ENCODE results near the gene MAGEB16. TPM values are rescaled to one million over a fixed set of nuclear protein-coding genes. Genes with fewer than 3 reads are reported as not detected.

The MAGEB16 gene
- total RNA-seq, 4 donors from 2014 or later: not detected

GRCh38 chrX:35809781-35810180, 11.6 kb downstream of the MAGEB16 start:
- no peaks in the 10 kb centered on the region for H3K4me1 ChIP-seq
- H3K9me3 ChIP-seq: no peaks in the 10 kb centered on the region
- intact Hi-C loops (cut with DNase I): no loop called here
- DNase-seq: no peak
- no peak overlapping the region for H3K4me3 ChIP-seq
- no peak overlapping the region for H3K27ac ChIP-seq
- WGBS, 2 donors: 53 to 62% methylated on average over 3 to 4 of the region's 4 CpGs
- no peaks in the 10 kb centered on the region for H3K36me3 ChIP-seq
- no peaks in the 10 kb centered on the region for H3K27me3 ChIP-seq
- TF ChIP-seq POLR2A (IDR thresholded peaks at IDR 0.05): no peak
- TF ChIP-seq, protein P1, sequence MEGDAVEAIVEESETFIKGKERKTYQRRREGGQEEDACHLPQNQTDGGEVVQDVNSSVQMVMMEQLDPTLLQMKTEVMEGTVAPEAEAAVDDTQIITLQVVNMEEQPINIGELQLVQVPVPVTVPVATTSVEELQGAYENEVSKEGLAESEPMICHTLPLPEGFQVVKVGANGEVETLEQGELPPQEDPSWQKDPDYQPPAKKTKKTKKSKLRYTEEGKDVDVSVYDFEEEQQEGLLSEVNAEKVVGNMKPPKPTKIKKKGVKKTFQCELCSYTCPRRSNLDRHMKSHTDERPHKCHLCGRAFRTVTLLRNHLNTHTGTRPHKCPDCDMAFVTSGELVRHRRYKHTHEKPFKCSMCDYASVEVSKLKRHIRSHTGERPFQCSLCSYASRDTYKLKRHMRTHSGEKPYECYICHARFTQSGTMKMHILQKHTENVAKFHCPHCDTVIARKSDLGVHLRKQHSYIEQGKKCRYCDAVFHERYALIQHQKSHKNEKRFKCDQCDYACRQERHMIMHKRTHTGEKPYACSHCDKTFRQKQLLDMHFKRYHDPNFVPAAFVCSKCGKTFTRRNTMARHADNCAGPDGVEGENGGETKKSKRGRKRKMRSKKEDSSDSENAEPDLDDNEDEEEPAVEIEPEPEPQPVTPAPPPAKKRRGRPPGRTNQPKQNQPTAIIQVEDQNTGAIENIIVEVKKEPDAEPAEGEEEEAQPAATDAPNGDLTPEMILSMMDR (IDR thresholded peaks at IDR 0.05): no peak

DNA sequence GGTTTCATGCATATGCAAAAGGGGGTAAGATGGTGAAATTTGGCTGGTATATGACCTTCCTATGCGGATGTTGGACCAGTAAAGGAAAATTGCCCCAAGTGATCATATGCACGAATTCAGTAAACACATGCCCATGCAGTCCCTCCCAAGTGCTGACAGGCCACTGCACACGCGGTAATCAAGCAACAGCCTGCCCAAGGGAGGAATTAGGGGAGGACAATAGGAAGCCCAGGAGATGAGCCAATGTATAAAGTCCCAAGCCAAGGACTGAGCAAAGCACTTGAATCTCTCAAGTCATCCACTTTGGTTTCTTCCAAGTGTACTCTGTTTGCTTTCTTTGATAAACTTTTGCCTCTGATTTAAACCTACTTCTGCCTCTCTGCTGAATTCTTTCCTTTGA, 21.1 kb downstream of the MAGEB16 start:
- Histone ChIP-seq H3K36me3 (no peaks in the 10 kb centered on the region), H3K4me1 (no peaks in the 10 kb centered on the region), H3K27me3 (no peaks in the 10 kb centered on the region), H3K4me3 (no peak overlapping the region), H3K27ac (no peak overlapping the region), H3K9me3 (no peaks in the 10 kb centered on the region)
- TF ChIP-seq, protein P1 (IDR thresholded peaks at IDR 0.05): no peak
- no peak for TF ChIP-seq POLR2A (IDR thresholded peaks at IDR 0.05)
- WGBS, 2 donors: 24 to 36% methylated on average over 3 to 4 of the region's 4 CpGs
- DNase-seq: no peak
- intact Hi-C loops (cut with DNase I): no loop called here

DNA sequence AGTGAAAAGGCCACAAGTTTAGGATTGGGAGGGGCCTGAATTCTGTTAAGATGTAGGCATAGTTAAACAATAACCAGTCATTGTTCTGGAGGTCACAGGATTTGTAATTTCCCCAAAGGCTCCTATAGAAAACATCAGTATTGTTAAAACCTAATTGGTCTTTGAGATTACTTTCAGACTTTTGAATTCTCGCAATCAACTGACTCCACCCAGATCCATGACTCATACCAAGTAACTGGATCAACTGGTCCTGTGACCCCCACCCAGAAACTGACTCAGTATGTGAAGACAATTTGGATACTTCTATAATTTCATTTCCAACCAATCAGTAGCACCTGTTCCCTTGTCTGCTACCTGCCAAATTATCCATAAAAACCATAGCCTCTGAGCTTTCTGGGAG, 28.4 kb downstream of the MAGEB16 start:
- TF ChIP-seq, protein P1 (IDR thresholded peaks at IDR 0.05): no peak
- no peak for TF ChIP-seq POLR2A (IDR thresholded peaks at IDR 0.05)
- H3K36me3 ChIP-seq: no peaks in the 10 kb centered on the region
- no peaks in the 10 kb centered on the region for H3K9me3 ChIP-seq
- no peaks in the 10 kb centered on the region for H3K27me3 ChIP-seq
- H3K27ac ChIP-seq: no peak overlapping the region
- no peak overlapping the region for H3K4me3 ChIP-seq
- no peak for DNase-seq
- intact Hi-C loops (cut with DNase I): no loop called here
- H3K4me1 ChIP-seq: no peaks in the 10 kb centered on the region
- WGBS, 2 donors: 15 to 31% methylated on average over 1 of the region's 1 CpG

GRCh38 chrX:35829501-35829900, 31.4 kb downstream of the MAGEB16 start:
- no peak for TF ChIP-seq POLR2A (IDR thresholded peaks at IDR 0.05)
- TF ChIP-seq, protein P1 (IDR thresholded peaks at IDR 0.05): no peak
- no peaks in the 10 kb centered on the region for H3K4me1 ChIP-seq
- no peaks in the 10 kb centered on the region for H3K36me3 ChIP-seq
- DNase-seq: no peak
- intact Hi-C loops (cut with DNase I): no loop called here
- H3K9me3 ChIP-seq: no peaks in the 10 kb centered on the region
- no peaks in the 10 kb centered on the region for H3K27me3 ChIP-seq
- no peak overlapping the region for H3K4me3 ChIP-seq
- 66 to 83% methylated on average over 3 of the region's 3 CpGs for WGBS, 2 donors
- no peak overlapping the region for H3K27ac ChIP-seq

GRCh38 chrX:35841872-35842271, 43.7 kb downstream of the MAGEB16 start:
- WGBS, 2 donors: 0 to 14% methylated on average over 1 to 2 of the region's 2 CpGs
- no peak for DNase-seq
- H3K36me3 ChIP-seq: no peaks in the 10 kb centered on the region
- no peak for TF ChIP-seq POLR2A (IDR thresholded peaks at IDR 0.05)
- TF ChIP-seq, protein P1 (IDR thresholded peaks at IDR 0.05): no peak
- no peak overlapping the region for H3K4me3 ChIP-seq
- H3K27ac ChIP-seq: no peak overlapping the region
- H3K4me1 ChIP-seq: no peaks in the 10 kb centered on the region
- no peaks in the 10 kb centered on the region for H3K27me3 ChIP-seq
- intact Hi-C loops (cut with DNase I): no loop called here
- no peaks in the 10 kb centered on the region for H3K9me3 ChIP-seq
